Neural cell (in vitro differentiated cells): ENCODE results near the gene KCNIP3.

Experiments
- CTCF ChIP-seq: fragments of 450-650 bp; IDR thresholded peaks from 2 replicates; pipeline ENCODE4 v1.5.1; 2014; ENCODE audit warnings: antibody characterized with exemption, mild to moderate bottlenecking, moderate library complexity; ENCODE audit not compliant: poor library complexity, severe bottlenecking
- EP300 ChIP-seq: fragments of 450-650 bp; conservative IDR thresholded peaks from 2 replicates; pipeline ENCODE4 v1.6.1; 2014; ENCODE audit warnings: antibody characterized with exemption, mild to moderate bottlenecking, moderate library complexity; ENCODE audit not compliant: poor library complexity, severe bottlenecking
- EZH2 ChIP-seq: fragments of 200-600, 300-800 bp; shearing (Covaris generic), sonication (generic); IDR thresholded peaks from 2 replicates; pipeline ENCODE4 v1.6.1; 2014; ENCODE audit warnings: antibody characterized with exemption, low read length, borderline replicate concordance, mild to moderate bottlenecking; ENCODE audit not compliant: insufficient read depth, poor library complexity, severe bottlenecking
- POLR2AphosphoS5 ChIP-seq: IDR thresholded peaks from 2 replicates; pipeline ENCODE4 v1.6.1; 2012
- REST ChIP-seq: IDR thresholded peaks from 2 replicates; pipeline ENCODE4 v1.6.1; 2012; ENCODE audit warnings: borderline replicate concordance
- TAF1 ChIP-seq: IDR thresholded peaks from 2 replicates; pipeline ENCODE4 v1.6.1; 2012; ENCODE audit warnings: low read depth

GRCh38 chr2:95314598-95314963 lies 17.4 kb downstream of the KCNIP3 start:
- TF ChIP-seq CTCF (no peak), POLR2AphosphoS5 (no peak), EZH2 (no peak), REST (no peak), TAF1 (no peak), EP300 (no peak)
